Sigmoid colon (tissue), 7 donors: ENCODE results near the gene AIMP1. TPM values are rescaled to one million over a fixed set of nuclear protein-coding genes. Genes with fewer than 3 reads are reported as not detected.
A peak's percentile ranks its signal among the peaks of the same experiment; 100 is the strongest.

ENCODE experiments used
- DNase-seq: peaks from one replicate; pipeline ENCODE4 v3.0.0-alpha.2; 2019
- H3K27ac ChIP-seq, 4 donors: fragments of 200-600 bp; sonication (generic); one replicate each; pipeline ENCODE4 v1.5.1; 2016 to 2019; ENCODE audit warnings: mild to moderate bottlenecking in 1 of 4
- H3K27me3 ChIP-seq, 3 donors: fragments of 200-600 bp; sonication (generic); one replicate each; pipeline ENCODE4 v1.5.1; 2019; ENCODE audit warnings: mild to moderate bottlenecking in 1 of 3
- H3K36me3 ChIP-seq, 4 donors: fragments of 200-600 bp; sonication (generic); one replicate each; pipeline ENCODE4 v1.5.1; 2016 to 2019
- H3K4me1 ChIP-seq, 4 donors: fragments of 200-600 bp; sonication (generic); one replicate each; pipeline ENCODE4 v1.5.1; 2017 to 2019
- H3K4me3 ChIP-seq, 4 donors: fragments of 200-600 bp; sonication (generic); one replicate each; pipeline ENCODE4 v1.5.1; 2017 to 2019; ENCODE audit warnings: mild to moderate bottlenecking in 2 of 4, moderate library complexity in 1 of 4
- H3K9me3 ChIP-seq, 4 donors: fragments of 200-600 bp in 3 of 4; sonication (generic) in 3 of 4; one replicate each; pipeline versions ENCODE4 v1.5.1 to v1.6.1; 2013 to 2019
- EP300 ChIP-seq, 4 donors: sonication (generic); formaldehyde crosslinking; IDR thresholded peaks; one replicate each; pipeline ENCODE4 v1.6.1; 2017; ENCODE audit warnings: antibody characterized with exemption in 4 of 4
- POLR2A ChIP-seq, 2 donors: fragments of 450-650 bp; IDR thresholded peaks; one replicate each; pipeline ENCODE4 v1.6.1; 2016; ENCODE audit warnings: antibody characterized with exemption in 2 of 2, mild to moderate bottlenecking in 2 of 2, moderate library complexity in 2 of 2
- POLR2AphosphoS5 ChIP-seq, 4 donors: sonication (generic); formaldehyde crosslinking; IDR thresholded peaks; one replicate each; pipeline ENCODE4 v1.6.1; 2017; ENCODE audit warnings: antibody characterized with exemption in 4 of 4
- WGBS, 2 donors: extraction: QIAGEN DNeasy Blood & Tissue Kit; methylation state at CpG; one replicate each; pipeline ENCODE4 v1.1.7; 2013; 5-methylcytosine and 5-hydroxymethylcytosine counted together
- intact Hi-C: fragments of 100-400 bp; cut with DNase I; formaldehyde crosslinking; loops from one replicate; pipeline ENCODE4 v1.15.1; 2023
- polyA plus RNA-seq, 3 donors: library from polyadenylated mRNA; stranded (reverse); fragments of 200-250 nt; gene quantifications; one replicate each; pipeline ENCODE4 v1.2.3, GENCODE V29; 2013
- total RNA-seq, 4 donors: library from RNA; depleted of rRNA; stranded (reverse); fragments of >200 nt; gene quantifications; one replicate each; pipeline ENCODE4 v1.1.0, GENCODE V29; 2016
- TF ChIP-seq, protein P1 (sequence below), 4 experiments: fragments of 450-650 bp in 3 of 4; fragments of 200-600 bp in 1 of 4; IDR thresholded peaks; one replicate each; pipeline ENCODE4 v1.5.1; 2016 to 2019; ENCODE audit warnings: antibody characterized with exemption in 4 of 4, mild to moderate bottlenecking in 3 of 4, moderate library complexity in 2 of 4
- donor health status: healthy with polysubstance abuse.
- donor health status: Bipolar disorder and iron deficiency.
- donor health status: healthy.

The AIMP1 gene
- total and polyA plus RNA-seq, 7 donors: 24.4 to 36.0 (median 29.6) TPM

DNA sequence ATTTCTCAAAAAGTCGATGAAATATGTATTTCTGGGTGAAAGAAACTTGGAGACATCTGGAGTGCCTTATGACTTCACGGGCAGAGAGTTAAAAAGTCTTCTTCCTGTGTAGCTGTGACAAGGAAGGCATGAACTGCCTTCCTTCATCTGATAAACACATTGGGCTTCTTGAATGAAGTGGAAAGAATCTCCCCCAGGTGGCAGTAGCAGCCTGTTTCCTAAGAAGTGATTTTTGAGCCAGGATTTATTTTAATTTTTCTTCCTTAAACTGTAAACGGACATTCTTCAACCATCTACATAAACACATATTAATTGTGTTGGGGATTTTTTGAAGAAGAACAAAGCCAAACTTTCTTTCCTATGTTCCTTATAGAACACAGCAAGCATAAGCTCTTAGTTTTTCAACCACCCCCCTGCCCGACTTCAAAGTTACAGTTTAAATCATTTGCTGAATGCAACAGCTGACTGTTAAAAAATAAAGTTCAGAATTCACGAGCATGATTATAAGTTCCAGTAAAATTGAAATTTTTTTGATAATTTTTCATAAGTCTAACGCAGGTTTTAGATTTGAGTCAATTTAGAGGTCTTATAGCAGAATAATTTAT lies 53.2 kb downstream of the AIMP1 start:
- intact Hi-C loops: loop anchor here (2.0 to 10.0 kb wide), 4 partner anchors 439 to 1298 kb away; partner anchors contain the start of gene DKK2
- H3K4me3 ChIP-seq: no peak overlapping the region
- H3K27ac ChIP-seq: no peak overlapping the region
- H3K4me1 ChIP-seq: peaks cover 0 to 17% (median 15%) of the 10 kb centered on the region in 4 donors
- DNase-seq: no peak
- 29 to 30% methylated on average over 6 of the region's 6 CpGs for WGBS, 2 donors
- no peaks in the 10 kb centered on the region for H3K27me3 ChIP-seq
- TF ChIP-seq, protein P1, sequence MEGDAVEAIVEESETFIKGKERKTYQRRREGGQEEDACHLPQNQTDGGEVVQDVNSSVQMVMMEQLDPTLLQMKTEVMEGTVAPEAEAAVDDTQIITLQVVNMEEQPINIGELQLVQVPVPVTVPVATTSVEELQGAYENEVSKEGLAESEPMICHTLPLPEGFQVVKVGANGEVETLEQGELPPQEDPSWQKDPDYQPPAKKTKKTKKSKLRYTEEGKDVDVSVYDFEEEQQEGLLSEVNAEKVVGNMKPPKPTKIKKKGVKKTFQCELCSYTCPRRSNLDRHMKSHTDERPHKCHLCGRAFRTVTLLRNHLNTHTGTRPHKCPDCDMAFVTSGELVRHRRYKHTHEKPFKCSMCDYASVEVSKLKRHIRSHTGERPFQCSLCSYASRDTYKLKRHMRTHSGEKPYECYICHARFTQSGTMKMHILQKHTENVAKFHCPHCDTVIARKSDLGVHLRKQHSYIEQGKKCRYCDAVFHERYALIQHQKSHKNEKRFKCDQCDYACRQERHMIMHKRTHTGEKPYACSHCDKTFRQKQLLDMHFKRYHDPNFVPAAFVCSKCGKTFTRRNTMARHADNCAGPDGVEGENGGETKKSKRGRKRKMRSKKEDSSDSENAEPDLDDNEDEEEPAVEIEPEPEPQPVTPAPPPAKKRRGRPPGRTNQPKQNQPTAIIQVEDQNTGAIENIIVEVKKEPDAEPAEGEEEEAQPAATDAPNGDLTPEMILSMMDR (IDR thresholded peaks at IDR 0.05): peak; percentile 49 to 68 (median 63)
- TF ChIP-seq POLR2A (IDR thresholded peaks at IDR 0.05) (no peak), EP300 (IDR thresholded peaks at IDR 0.05) (no peak)
- H3K36me3 ChIP-seq: no peaks in the 10 kb centered on the region
- no peaks in the 10 kb centered on the region for H3K9me3 ChIP-seq

GRCh38 chr4:106370214-106370613 lies 53.9 kb downstream of the AIMP1 start:
- no peaks in the 10 kb centered on the region for H3K27me3 ChIP-seq
- H3K27ac ChIP-seq: no peak overlapping the region
- H3K9me3 ChIP-seq: no peaks in the 10 kb centered on the region
- no peak for TF ChIP-seq EP300 (IDR thresholded peaks at IDR 0.05)
- TF ChIP-seq POLR2AphosphoS5 (IDR thresholded peaks at IDR 0.05): no peak
- TF ChIP-seq POLR2A (IDR thresholded peaks at IDR 0.05): no peak
- TF ChIP-seq, protein P1 (IDR thresholded peaks at IDR 0.05): no peak
- no peak overlapping the region for H3K4me3 ChIP-seq
- no peak for DNase-seq
- WGBS, 2 donors: 70 to 72% methylated on average over 2 of the region's 2 CpGs
- intact Hi-C loops: loop anchor here (5.0 kb wide), 1 partner anchor 1297 kb away; no protein-coding TSS in a partner anchor
- H3K4me1 ChIP-seq: peaks cover 0 to 16% (median 12%) of the 10 kb centered on the region in 4 donors
- no peaks in the 10 kb centered on the region for H3K36me3 ChIP-seq

GRCh38 chr4:106371161-106371560 lies 54.8 kb downstream of the AIMP1 start:
- no peaks in the 10 kb centered on the region for H3K27me3 ChIP-seq
- H3K27ac ChIP-seq: no peak overlapping the region
- peaks cover 0 to 8% (median 4%) of the 10 kb centered on the region in 4 donors for H3K4me1 ChIP-seq
- no peak overlapping the region for H3K4me3 ChIP-seq
- DNase-seq: no peak
- TF ChIP-seq POLR2A (IDR thresholded peaks at IDR 0.05) (no peak), EP300 (IDR thresholded peaks at IDR 0.05) (no peak), POLR2AphosphoS5 (IDR thresholded peaks at IDR 0.05) (no peak)
- TF ChIP-seq, protein P1 (IDR thresholded peaks at IDR 0.05): no peak
- no peaks in the 10 kb centered on the region for H3K9me3 ChIP-seq
- H3K36me3 ChIP-seq: no peaks in the 10 kb centered on the region
- intact Hi-C loops: loop anchor here (5.0 kb wide), 1 partner anchor 1296 kb away; no protein-coding TSS in a partner anchor

DNA sequence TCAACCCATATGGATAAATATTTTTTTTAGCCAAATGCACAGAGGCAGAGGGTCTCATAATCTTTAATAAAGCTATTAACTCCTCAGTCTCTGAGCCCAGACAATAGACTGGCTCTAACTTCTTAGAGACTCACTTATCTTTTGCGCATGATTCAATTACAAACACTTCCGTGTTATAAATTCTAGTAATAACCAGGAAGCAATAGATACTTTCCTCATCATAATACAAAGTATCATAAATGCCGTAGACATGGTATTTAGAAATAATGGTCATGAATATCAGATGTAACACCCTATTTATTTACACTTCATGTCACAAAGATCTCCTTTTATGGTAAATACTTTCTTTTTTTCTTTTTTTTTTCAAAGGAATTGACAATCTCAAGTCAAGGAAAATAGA lies 56.7 kb downstream of the AIMP1 start:
- intact Hi-C loops: loop anchor here (5.0 kb wide), 1 partner anchor 1294 kb away; no protein-coding TSS in a partner anchor
- H3K4me3 ChIP-seq: no peak overlapping the region
- no peaks in the 10 kb centered on the region for H3K36me3 ChIP-seq
- H3K4me1 ChIP-seq: peaks cover 0 to 8% (median 3%) of the 10 kb centered on the region in 4 donors
- no peak for DNase-seq
- H3K9me3 ChIP-seq: no peaks in the 10 kb centered on the region
- no peak overlapping the region for H3K27ac ChIP-seq
- TF ChIP-seq EP300 (IDR thresholded peaks at IDR 0.05) (no peak), POLR2A (IDR thresholded peaks at IDR 0.05) (no peak), POLR2AphosphoS5 (IDR thresholded peaks at IDR 0.05) (no peak)
- TF ChIP-seq, protein P1 (IDR thresholded peaks at IDR 0.05): no peak
- WGBS, 2 donors: 25 to 75% methylated on average over 3 of the region's 3 CpGs
- H3K27me3 ChIP-seq: no peaks in the 10 kb centered on the region

DNA sequence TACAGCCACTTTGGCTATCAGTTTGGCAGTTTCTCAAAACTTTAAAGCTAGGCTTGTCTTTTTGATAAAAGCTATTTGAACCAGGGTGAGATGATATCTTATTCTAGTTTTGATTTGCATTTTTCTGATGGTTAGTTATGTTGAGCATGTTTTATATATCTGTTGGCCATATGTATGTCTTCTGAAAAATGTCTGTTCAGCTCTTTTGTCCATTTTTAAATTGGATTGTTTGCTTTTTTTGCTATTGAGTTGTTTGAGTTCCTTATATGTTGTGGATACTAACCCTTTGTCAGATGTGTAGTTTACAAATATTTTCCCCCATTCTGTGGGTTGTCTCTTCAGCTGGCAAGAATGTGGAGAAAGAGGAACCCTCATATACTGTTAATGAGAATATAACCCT lies 63.8 kb downstream of the AIMP1 start:
- no peaks in the 10 kb centered on the region for H3K9me3 ChIP-seq
- TF ChIP-seq POLR2A (IDR thresholded peaks at IDR 0.05) (no peak), EP300 (IDR thresholded peaks at IDR 0.05) (no peak), POLR2AphosphoS5 (IDR thresholded peaks at IDR 0.05) (no peak)
- TF ChIP-seq, protein P1 (IDR thresholded peaks at IDR 0.05): no peak

More for the DNA sequence above, 63.8 kb downstream of the AIMP1 start:
- intact Hi-C loops: no loop called here
- H3K27me3 ChIP-seq: no peaks in the 10 kb centered on the region
- H3K4me1 ChIP-seq: no peaks in the 10 kb centered on the region
- DNase-seq: no peak
- H3K4me3 ChIP-seq: no peak overlapping the region
- H3K36me3 ChIP-seq: no peaks in the 10 kb centered on the region
- no peak overlapping the region for H3K27ac ChIP-seq
